Raji (cell line): Measurements from ENCODE around the gene TMEM87B.

Source experiments
- POLR2A ChIP-seq: IDR thresholded peaks from 2 replicates; pipeline ENCODE4 v1.6.1; 2011; ENCODE audit warnings: low read depth, low read length, control low read depth; ENCODE audit not compliant: insufficient read depth

Gene TMEM87B

DNA sequence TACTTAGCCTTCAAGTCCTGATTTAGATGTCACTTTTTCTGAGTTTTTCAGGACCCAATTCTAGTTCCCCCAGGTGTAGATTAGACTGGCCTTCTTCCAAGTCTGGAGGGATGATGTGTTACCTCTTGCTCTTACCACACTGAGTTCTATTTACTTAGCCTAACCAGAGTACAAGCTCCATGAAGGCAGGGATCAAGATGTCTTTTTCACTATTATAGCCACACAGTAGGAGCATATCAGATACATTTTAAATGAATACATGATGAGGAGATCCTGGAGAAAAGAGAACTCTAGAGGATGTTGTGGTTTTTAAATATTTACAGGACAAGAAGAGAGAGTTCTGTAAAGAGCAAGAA is 30.3 kb downstream of the TMEM87B start:
- no peak for TF ChIP-seq POLR2A

- TF ChIP-seq POLR2A = no peak
Observed at GRCh38 chr2:112085916-112086669, 31.0 kb downstream of the TMEM87B start.

DNA sequence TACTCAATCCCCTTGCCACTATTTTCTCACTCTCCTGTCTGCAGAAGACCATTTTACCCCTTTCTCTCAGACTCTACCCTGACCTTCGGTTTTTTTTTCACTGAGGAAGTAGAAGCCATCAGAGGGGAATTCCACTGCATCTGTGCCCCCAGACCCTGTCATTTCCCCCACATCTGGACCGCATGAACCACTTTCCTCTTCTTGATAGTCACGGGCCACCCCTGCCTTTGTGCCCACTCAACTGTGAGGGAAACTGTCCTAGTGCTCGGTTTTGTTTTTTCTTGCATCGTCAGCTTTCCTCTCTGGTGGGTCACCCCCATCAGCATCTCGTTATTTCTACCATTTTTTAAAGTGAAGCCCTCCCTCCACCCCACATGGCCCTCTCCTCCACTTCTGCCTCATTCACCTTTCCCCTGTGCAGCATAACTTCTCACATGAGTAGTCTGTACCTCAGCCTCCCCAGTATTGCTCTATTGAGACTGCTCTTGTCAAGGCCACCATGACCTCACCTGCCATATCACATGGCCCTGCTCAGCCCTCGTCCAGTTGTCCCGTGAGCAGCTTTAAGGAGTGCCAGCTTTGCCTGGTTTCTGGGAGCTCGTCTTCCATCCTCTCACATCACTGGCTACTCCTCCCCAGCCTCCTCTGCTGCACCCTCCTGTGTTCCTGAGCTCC is 32.4 kb downstream of the TMEM87B start:
- TF ChIP-seq POLR2A = no peak

DNA sequence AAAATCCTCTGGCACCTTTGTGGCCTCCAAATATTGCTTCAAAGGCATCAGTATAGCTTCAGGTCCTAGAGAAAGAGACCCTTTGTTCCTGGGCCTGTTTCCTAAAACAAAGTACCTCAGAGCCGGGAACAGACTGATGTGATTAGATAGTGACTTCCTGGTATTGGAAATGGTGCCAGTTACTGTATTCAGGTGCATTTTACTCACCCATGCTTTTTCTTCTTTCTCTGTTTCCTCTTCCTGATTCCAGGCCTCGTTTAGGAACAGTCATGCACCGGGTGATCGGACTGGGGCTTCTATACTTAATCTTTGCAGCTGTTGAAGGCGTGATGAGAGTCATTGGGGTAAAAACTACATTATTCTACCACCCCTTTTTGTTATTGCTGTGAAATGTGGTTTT is 34.3 kb downstream of the TMEM87B start:
- TF ChIP-seq POLR2A = no peak

GRCh38 chr2:112092286-112093041 is 37.4 kb downstream of the TMEM87B start:
- TF ChIP-seq POLR2A = no peak

- TF ChIP-seq POLR2A = no peak
Observed at GRCh38 chr2:112093216-112093615, 38.1 kb downstream of the TMEM87B start.

- TF ChIP-seq POLR2A = no peak
Observed at GRCh38 chr2:112095681-112096080, 40.6 kb downstream of the TMEM87B start.

DNA sequence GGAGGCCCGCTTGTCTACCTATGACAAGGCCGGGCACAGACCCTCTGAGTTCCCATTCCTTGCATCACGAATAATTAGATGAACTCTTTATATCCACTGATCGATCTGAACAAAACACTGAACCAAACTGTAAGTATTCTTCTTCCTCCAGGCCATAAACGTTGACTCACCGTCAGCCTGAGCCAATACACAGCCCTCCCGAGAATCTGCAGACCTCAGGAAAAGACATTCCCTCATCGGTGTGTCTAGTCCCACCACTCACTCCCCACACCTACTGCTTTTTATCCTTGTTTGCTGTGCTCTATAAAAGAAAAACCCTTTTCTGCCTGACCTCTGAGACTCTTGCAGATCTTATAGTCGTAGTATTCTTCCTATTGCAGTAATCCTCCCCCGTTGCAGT is 41.0 kb downstream of the TMEM87B start:
- TF ChIP-seq POLR2A = no peak

GRCh38 chr2:112108178-112108832 is 53.2 kb downstream of the TMEM87B start:
- no peak for TF ChIP-seq POLR2A

DNA sequence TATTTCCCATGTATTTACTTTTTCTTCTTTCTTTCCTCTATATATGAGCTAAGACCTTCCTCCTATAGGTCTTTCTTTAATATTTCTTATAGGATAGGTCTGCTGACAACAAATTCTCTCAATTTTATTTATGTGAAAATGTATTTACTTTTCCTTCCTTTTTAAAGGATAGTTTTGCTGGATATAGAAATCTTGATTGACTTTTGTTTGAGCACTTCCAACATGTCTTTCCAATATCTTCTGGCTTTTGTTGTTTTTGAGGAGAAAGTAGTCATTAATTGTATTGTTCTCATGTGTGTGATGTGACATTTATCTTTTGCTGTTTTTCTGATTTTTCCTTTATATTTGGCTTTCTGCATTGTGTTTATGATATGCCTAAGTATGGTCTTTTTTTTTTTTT is 54.2 kb downstream of the TMEM87B start:
- no peak for TF ChIP-seq POLR2A

GRCh38 chr2:112110966-112111365 is 55.9 kb downstream of the TMEM87B start:
- TF ChIP-seq POLR2A = no peak

GRCh38 chr2:112118148-112118547 is 63.1 kb downstream of the TMEM87B start:
- no peak for TF ChIP-seq POLR2A

DNA sequence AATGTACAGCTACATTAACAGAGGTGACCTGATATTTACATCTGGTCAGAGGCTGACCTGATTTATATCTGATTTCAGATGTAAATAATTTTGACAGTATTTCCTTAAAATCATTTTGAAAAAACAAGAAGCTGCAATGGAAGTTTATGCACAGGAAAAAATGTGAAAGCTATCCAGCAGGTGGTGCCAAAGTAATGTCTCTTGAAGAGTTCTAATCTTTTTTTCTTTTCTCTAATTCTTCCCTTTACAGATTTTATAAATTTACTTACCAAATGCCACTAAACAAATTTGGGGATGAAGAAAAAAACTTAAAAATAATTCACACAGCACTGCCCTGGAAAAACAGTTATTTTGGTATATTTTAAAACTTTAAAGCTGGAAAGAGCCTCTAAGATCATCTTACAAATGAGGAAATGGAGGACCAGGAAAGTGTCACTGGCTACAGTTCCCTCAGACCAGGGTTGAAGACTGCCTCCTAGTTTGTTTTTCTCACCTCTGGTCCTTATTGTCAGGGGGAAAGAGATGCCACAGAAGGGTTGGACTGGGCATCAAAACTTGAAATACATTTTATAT is 66.7 kb downstream of the TMEM87B start:
- TF ChIP-seq POLR2A = no peak

DNA sequence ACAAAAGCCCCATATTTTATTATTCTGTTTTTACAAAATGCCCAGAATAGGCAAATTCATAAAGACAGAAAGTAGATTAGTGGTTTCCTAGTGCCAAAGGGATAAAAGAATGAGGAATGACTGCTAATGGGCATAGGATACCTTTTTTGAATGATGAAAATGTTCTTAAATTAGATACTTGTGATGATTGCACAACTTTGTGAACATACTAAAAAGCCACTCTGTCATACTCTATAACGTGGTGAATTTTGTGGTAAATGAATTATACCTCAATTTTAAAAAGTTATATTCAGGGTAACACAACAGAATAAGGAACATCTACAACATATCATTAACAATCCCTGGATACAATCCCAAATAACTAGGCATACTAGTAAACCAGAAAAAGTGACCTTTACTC is 74.0 kb downstream of the TMEM87B start:
- TF ChIP-seq POLR2A = no peak

DNA sequence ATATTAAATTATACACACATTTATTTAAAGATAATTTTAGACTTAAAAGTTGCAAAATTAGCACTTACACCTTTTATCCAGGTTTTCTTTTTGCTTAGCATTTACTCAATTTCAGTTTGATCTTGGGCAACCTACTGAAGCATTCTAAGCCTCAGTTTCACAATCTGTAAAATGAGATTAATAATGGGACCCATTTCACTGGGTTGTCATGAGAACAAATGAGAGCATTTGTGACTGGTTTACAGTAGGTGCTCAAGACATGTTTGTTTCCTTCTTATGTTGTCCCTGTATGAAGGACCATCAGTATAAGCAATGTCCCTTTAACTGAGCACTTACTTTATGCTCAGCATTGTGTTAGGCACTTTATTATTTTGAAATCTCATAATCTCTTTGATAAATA is 78.3 kb downstream of the TMEM87B start:
- no peak for TF ChIP-seq POLR2A
